ENCODE data around the gene RABGAP1.

The RABGAP1 gene

GRCh38 chr9:123115146-123115913 is 174.5 kb downstream of the RABGAP1 start:
- no peak for DNase-seq

GRCh38 chr9:123116036-123116435 is 175.2 kb downstream of the RABGAP1 start:
- DNase-seq: no peak

DNA sequence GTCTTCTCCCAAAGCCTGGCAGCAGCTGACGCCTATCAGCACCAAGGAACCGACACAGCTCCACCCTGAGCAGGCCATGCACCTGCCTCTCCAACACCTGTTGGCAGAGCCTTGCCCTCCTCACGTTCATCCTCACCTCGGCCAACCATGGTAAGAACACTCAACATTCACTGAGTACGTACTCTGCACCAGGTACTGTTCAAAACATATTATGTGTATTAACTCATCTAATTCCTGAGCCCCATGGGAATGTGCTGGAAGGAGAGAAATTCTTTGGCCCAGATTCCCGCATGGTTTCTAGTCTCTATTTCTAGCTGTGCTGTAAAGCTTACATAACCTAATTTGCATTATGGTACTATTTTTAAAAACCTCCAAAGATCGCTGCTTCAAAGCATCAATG is 178.7 kb downstream of the RABGAP1 start:
- peak; percentile 46 for DNase-seq

GRCh38 chr9:123120131-123120530 is 179.3 kb downstream of the RABGAP1 start:
- no peak for DNase-seq

- DNase-seq: no peak
Measured at GRCh38 chr9:123120953-123121352, 180.1 kb downstream of the RABGAP1 start.

DNA sequence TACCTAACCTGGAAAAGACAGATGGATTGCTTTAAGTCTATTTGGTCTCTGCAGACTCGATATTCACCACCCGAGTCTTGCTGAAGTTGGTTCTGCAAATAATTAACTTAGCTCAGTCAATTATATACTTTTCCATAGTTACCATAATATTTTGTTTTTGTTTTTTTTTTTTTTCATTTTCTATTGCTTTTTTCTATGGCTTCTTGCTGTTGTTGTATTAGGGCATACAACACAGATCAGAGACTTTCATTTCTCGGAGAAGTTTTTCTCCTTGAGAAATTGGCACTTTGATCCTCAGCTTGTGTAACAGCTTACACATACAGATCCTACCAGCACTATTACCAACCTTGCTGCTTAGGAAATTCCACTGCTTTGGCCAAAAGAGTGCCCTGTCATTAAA is 180.6 kb downstream of the RABGAP1 start:
- DNase-seq: no peak

- DNase-seq: no peak
Measured at GRCh38 chr9:123127512-123128075, 186.8 kb downstream of the RABGAP1 start.

GRCh38 chr9:123128591-123128990 is 187.8 kb downstream of the RABGAP1 start:
- no peak for DNase-seq

- DNase-seq: no peak
Measured at GRCh38 chr9:123129423-123129822, 188.6 kb downstream of the RABGAP1 start.

DNA sequence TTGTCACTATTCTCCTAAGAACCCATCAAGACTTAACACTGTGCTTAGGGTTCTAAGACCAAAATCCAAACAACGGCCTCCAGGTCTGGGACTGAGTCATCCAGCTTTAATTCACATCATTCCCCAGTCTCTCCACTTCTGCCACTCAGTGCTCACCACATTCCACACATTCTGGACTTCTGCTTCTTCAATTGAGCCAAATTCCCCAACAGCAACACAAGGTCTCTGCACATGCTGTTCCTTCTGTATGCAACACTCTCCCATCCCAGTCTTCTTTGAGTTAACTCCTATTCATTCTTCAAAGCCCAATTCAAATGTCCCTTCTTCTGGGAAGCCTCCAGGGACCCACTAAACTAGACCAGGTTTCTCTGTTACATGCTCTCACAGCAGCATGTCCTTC is 190.4 kb downstream of the RABGAP1 start:
- peak; percentile 85 for DNase-seq

DNA sequence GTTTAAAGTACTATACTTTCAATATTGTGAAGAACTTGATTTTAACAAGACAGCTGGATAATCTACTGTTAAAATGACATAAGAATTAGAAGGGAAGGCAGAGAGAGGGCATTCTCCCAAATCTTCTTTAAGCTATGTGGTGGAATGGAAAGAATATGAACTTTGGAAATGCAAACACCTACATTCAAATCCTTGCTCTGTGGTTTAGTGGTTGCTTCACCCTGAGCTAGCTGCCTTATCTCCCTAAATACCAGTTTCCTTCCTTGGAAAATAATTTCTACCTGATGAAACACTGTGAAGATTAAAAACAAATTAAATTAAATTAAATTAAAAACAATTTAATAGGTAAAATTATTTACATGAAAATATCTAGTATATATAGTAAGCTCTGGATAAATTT is 191.2 kb downstream of the RABGAP1 start:
- no peak for DNase-seq

- no peak for DNase-seq
Measured at GRCh38 chr9:123132696-123133095, 191.9 kb downstream of the RABGAP1 start.

DNA sequence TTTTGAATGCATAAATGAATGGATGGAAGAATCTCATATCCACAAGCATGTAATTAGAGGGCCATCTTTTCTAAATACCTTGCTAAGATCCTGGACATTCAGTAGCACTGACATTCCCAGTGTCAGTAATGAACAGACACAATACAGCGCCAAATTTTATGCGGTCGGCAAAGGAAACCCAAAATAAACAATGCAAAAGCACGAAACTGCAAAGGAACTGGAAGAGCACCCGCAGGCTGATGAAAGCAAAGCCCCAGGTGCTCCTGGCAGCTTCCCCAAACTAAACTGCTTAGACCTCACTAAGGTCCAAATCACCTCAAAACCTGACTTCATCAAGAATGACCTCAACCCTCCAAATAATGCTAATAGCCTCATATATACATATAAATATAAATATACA is 194.6 kb downstream of the RABGAP1 start:
- no peak for DNase-seq

DNA sequence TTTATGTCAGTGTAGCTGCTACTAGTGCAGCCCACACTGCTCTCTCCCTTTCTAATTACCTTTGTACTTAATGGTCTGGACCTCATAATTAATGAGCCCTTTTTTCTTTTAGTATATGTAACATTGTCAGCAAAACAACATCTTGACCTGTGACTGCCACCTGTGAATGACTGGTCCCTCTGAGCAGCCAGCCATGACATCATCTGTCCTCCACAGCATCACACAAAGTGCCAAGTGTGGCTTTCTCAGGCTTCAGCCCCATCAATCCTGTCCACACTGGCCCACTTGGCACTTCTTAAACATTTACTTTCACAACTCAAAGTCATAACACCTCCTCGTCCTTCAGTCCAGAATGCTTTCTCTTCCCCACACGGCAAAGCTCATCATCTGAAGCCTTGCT is 197.3 kb downstream of the RABGAP1 start:
- no peak for DNase-seq

DNA sequence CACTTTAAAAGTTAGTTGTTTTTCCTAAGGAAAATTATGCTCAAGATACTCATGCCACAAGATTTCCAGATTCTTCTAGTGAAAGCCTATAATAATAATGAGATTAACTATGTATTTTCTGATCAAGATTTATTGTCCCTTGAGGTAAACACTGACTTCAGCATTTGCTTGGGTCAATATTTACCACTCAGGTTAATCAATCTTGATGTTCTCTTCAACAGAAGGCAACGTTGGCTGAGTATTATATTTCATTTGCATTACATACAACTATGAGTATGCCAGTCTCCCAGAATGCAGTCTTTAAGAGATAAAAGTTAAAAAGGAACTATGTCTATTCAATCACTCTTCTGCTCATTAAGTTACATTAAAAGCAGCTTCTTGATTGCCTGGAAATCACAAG is 208.2 kb downstream of the RABGAP1 start:
- no peak for DNase-seq

DNA sequence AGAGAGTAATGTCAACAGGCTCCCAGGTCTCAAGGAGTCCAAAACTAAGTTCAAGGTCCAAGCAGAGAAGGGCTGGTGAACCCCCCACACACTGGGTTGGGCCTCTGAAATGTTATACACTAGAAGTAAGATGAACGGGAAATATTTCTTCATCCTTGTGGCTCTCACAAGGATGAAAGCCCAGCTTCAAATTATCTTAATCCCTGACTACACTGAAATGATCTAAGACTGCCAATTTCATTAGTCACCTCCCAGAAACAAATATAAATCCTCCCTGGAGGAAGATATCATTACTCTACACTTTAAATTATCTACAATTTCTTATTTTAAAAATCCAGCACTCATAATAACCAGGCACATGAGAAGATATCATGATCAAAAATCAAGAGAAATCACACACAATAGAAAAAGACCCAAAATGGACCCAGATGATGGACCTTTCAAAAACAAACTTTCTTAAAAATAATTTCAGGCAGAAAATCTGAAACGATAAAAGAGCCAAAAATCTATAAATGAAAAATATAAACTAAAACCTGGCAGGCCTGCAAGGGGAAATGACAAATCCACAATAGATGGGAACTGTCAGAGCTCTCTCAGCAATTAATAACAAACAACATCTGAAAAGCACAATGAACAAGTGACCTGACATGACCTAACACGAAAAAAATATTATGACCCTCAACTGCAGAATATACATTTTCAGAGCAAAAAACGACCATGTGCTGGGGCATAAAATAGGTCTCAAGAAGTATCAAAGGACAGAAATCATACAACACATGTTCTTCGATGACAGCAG is 210.1 kb downstream of the RABGAP1 start:
- DNase-seq: peak; percentile 9

Measured in fibroblast of skin of back (primary cell).